ENCODE results near the gene FUNDC2. TPM values are rescaled to one million over a fixed set of nuclear protein-coding genes. Genes with fewer than 3 reads are reported as not detected.

FUNDC2 gene
- total and polyA plus RNA-seq, 2 of the 13 experiments (the other 11 are each of a cell fraction or from before 2014, with no cell fraction given) = 65.3 to 109 TPM

DNA sequence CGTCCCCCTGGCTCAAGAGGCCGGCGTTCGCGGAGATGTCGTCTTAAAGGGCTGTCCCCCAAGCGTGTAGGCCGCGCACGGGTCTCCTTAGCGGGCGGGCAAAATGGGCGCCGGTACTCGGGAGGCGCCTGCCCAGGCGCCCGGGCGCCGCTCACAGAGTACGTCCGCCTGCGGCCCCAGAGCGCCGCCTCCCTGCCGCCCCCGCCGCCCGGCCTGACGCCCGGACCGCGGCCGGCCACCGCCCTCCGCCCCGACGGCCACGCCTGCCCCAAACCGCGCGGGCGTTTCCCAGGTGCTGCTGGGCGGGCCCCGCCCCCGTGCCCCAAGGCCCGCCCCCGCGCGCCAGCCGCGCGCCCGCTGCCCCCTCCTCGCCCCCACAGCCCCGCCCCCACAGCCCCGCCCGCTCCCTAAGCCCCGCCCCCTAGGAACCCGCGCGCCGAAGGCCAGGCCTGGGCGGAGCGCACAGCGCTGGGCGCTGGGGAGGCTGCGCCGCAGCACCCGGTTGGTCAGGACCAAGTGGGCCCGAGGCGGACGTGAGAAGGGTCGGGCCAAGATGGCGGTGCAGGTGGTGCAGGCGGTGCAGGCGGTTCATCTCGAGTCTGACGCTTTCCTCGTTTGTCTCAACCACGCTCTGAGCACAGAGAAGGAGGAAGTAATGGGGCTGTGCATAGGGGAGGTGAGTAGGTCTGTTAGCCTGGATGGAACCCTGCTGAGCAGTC is 44.5 kb downstream of the FUNDC2 start, which contains the start of the genes BRCC3, CMC4 and MTCP1 (continued):
- TF ChIP-seq, protein P1, sequence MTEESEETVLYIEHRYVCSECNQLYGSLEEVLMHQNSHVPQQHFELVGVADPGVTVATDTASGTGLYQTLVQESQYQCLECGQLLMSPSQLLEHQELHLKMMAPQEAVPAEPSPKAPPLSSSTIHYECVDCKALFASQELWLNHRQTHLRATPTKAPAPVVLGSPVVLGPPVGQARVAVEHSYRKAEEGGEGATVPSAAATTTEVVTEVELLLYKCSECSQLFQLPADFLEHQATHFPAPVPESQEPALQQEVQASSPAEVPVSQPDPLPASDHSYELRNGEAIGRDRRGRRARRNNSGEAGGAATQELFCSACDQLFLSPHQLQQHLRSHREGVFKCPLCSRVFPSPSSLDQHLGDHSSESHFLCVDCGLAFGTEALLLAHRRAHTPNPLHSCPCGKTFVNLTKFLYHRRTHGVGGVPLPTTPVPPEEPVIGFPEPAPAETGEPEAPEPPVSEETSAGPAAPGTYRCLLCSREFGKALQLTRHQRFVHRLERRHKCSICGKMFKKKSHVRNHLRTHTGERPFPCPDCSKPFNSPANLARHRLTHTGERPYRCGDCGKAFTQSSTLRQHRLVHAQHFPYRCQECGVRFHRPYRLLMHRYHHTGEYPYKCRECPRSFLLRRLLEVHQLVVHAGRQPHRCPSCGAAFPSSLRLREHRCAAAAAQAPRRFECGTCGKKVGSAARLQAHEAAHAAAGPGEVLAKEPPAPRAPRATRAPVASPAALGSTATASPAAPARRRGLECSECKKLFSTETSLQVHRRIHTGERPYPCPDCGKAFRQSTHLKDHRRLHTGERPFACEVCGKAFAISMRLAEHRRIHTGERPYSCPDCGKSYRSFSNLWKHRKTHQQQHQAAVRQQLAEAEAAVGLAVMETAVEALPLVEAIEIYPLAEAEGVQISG (CRISPR knock-in tag; IDR thresholded peaks at IDR 0.05) = 0 out of 2 replicates have a peak, but pooled peaks have one; percentile 51
- TF ChIP-seq ZFYVE20 (CRISPR knock-in tag; IDR thresholded peaks at IDR 0.05; ENCODE audit: borderline replicate concordance, low read depth) = 0 out of 2 replicates have a peak, but pooled peaks have one; percentile 31
- TF ChIP-seq, protein P2, sequence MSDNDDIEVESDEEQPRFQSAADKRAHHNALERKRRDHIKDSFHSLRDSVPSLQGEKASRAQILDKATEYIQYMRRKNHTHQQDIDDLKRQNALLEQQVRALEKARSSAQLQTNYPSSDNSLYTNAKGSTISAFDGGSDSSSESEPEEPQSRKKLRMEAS (IDR thresholded peaks at IDR 0.05) = peak; percentile 63; the same call in 1 of the 2 replicates
- TF ChIP-seq NRL (CRISPR knock-in tag; IDR thresholded peaks at IDR 0.05; ENCODE audit: borderline replicate concordance) = 0 out of 2 replicates have a peak, but pooled peaks have one; percentile 31
- TF ChIP-seq, protein P3, sequence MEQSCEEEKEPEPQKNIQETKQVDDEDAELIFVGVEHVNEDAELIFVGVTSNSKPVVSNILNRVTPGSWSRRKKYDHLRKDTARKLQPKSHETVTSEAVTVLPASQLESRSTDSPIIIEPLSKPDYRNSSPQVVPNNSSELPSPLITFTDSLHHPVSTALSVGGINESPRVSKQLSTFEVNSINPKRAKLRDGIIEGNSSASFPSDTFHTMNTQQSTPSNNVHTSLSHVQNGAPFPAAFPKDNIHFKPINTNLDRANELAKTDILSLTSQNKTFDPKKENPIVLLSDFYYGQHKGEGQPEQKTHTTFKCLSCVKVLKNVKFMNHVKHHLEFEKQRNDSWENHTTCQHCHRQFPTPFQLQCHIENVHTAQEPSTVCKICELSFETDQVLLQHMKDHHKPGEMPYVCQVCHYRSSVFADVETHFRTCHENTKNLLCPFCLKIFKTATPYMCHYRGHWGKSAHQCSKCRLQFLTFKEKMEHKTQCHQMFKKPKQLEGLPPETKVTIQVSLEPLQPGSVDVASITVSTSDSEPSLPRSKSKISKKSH (CRISPR knock-in tag; IDR thresholded peaks at IDR 0.05; ENCODE audit: borderline replicate concordance) = peak; percentile 26; the same call in 1 of the 2 replicates
- TF ChIP-seq HOXA3 (CRISPR knock-in tag; IDR thresholded peaks at IDR 0.05) = peak; percentile 29; the same call in 1 of the 2 replicates
- TF ChIP-seq, protein P4, sequence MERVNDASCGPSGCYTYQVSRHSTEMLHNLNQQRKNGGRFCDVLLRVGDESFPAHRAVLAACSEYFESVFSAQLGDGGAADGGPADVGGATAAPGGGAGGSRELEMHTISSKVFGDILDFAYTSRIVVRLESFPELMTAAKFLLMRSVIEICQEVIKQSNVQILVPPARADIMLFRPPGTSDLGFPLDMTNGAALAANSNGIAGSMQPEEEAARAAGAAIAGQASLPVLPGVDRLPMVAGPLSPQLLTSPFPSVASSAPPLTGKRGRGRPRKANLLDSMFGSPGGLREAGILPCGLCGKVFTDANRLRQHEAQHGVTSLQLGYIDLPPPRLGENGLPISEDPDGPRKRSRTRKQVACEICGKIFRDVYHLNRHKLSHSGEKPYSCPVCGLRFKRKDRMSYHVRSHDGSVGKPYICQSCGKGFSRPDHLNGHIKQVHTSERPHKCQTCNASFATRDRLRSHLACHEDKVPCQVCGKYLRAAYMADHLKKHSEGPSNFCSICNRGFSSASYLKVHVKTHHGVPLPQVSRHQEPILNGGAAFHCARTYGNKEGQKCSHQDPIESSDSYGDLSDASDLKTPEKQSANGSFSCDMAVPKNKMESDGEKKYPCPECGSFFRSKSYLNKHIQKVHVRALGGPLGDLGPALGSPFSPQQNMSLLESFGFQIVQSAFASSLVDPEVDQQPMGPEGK (CRISPR knock-in tag; IDR thresholded peaks at IDR 0.05) = 0 out of 2 replicates have a peak, but pooled peaks have one; percentile 27
- peak; percentile 81 for TF ChIP-seq POLR2AphosphoS5 (IDR thresholded peaks at IDR 0.05; ENCODE audit: low read depth, low read length)
- TF ChIP-seq ZNF777 (CRISPR knock-in tag; IDR thresholded peaks at IDR 0.05) = peak; percentile 49; the same call in 1 of the 2 replicates
- TF ChIP-seq SP1 (IDR thresholded peaks at IDR 0.05) = no peak
- TF ChIP-seq SP1 (CRISPR knock-in tag; IDR thresholded peaks at IDR 0.05) = peak; percentile 38; the same call in 1 of the 2 replicates
- no peak for TF ChIP-seq SIX1 (CRISPR knock-in tag; IDR thresholded peaks at IDR 0.05; ENCODE audit: borderline replicate concordance)
- TF ChIP-seq ZNF674 (CRISPR knock-in tag; IDR thresholded peaks at IDR 0.05; ENCODE audit: low read depth) = no peak
- TF ChIP-seq ATF7-NPFF (CRISPR knock-in tag; IDR thresholded peaks at IDR 0.05; ENCODE audit: low read depth) = peak; percentile 33; the same call in 1 of the 2 replicates
- no peak for TF ChIP-seq ZKSCAN1 (IDR thresholded peaks at IDR 0.05; ENCODE audit: low read length)

All from HepG2 (cell line).